ENCODE measurements around the gene PUSL1.

Gene PUSL1

DNA sequence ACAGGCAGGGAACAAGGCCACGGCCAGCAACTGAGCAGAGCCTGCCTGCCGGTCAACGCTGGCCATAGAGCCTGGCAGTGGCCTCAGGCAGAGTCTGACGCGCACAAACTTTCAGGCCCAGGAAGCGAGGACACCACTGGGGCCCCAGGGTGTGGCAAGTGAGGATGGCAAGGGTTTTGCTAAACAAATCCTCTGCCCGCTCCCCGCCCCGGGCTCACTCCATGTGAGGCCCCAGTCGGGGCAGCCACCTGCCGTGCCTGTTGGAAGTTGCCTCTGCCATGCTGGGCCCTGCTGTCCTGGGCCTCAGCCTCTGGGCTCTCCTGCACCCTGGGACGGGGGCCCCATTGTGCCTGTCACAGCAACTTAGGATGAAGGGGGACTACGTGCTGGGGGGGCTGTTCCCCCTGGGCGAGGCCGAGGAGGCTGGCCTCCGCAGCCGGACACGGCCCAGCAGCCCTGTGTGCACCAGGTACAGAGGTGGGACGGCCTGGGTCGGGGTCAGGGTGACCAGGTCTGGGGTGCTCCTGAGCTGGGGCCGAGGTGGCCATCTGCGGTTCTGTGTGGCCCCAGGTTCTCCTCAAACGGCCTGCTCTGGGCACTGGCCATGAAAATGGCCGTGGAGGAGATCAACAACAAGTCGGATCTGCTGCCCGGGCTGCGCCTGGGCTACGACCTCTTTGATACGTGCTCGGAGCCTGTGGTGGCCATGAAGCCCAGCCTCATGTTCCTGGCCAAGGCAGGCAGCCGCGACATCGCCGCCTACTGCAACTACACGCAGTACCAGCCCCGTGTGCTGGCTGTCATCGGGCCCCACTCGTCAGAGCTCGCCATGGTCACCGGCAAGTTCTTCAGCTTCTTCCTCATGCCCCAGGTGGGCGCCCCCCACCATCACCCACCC, 22.9 kb downstream of the PUSL1 start, which contains the start of gene TAS1R3:
Gene TAS1R3 (plus strand): TSS at position 213 of the 898 bp plus-strand sequence. CDS start 66 bp downstream, at position 279.
- H3K27me3 ChIP-seq (replicated peaks; ENCODE audit: control insufficient read depth, insufficient read depth, low read length, poor library complexity, severe bottlenecking): no peaks in the 10 kb centered on the region
- peaks cover 17% of the 10 kb centered on the region for H3K36me3 ChIP-seq (ENCODE audit: control insufficient read depth, insufficient read depth, low read length)
- H3K9me3 ChIP-seq (ENCODE audit: control insufficient read depth, low read length): no peaks in the 10 kb centered on the region
- no peak for DNase-seq
- no peak within 1 kb of the TSS for H3K27ac ChIP-seq (ENCODE audit: insufficient read depth, low read length, poor library complexity, severe bottlenecking)
- H3K4me1 ChIP-seq (ENCODE audit: control insufficient read depth, insufficient read depth, low read length, poor library complexity, severe bottlenecking): peaks cover 5% of the 10 kb centered on the region
- H3K4me3 ChIP-seq (ENCODE audit: insufficient read depth, low read depth, low read length, poor library complexity, severe bottlenecking): no peak within 1 kb of the TSS

GRCh38 chr1:1332031-1332755, 23.8 kb downstream of the PUSL1 start:
- H3K27ac ChIP-seq (ENCODE audit: insufficient read depth, low read length, poor library complexity, severe bottlenecking): no peak overlapping the region
- H3K4me3 ChIP-seq (ENCODE audit: insufficient read depth, low read depth, low read length, poor library complexity, severe bottlenecking): no peak overlapping the region
- no peak for DNase-seq

GRCh38 chr1:1332774-1333480, 24.5 kb downstream of the PUSL1 start:
- Histone ChIP-seq H3K9me3 (ENCODE audit: control insufficient read depth, low read length) (no peaks in the 10 kb centered on the region), H3K4me3 (ENCODE audit: insufficient read depth, low read depth, low read length, poor library complexity, severe bottlenecking) (no peak overlapping the region), H3K4me1 (ENCODE audit: control insufficient read depth, insufficient read depth, low read length, poor library complexity, severe bottlenecking) (peaks cover 3% of the 10 kb centered on the region)

More at GRCh38 chr1:1332031-1332755, 23.8 kb downstream of the PUSL1 start:
- H3K9me3 ChIP-seq (ENCODE audit: control insufficient read depth, low read length): no peaks in the 10 kb centered on the region
- peaks cover 3% of the 10 kb centered on the region for H3K4me1 ChIP-seq (ENCODE audit: control insufficient read depth, insufficient read depth, low read length, poor library complexity, severe bottlenecking)
- peaks cover 15% of the 10 kb centered on the region for H3K36me3 ChIP-seq (ENCODE audit: control insufficient read depth, insufficient read depth, low read length)
- no peaks in the 10 kb centered on the region for H3K27me3 ChIP-seq (replicated peaks; ENCODE audit: control insufficient read depth, insufficient read depth, low read length, poor library complexity, severe bottlenecking)

DNA sequence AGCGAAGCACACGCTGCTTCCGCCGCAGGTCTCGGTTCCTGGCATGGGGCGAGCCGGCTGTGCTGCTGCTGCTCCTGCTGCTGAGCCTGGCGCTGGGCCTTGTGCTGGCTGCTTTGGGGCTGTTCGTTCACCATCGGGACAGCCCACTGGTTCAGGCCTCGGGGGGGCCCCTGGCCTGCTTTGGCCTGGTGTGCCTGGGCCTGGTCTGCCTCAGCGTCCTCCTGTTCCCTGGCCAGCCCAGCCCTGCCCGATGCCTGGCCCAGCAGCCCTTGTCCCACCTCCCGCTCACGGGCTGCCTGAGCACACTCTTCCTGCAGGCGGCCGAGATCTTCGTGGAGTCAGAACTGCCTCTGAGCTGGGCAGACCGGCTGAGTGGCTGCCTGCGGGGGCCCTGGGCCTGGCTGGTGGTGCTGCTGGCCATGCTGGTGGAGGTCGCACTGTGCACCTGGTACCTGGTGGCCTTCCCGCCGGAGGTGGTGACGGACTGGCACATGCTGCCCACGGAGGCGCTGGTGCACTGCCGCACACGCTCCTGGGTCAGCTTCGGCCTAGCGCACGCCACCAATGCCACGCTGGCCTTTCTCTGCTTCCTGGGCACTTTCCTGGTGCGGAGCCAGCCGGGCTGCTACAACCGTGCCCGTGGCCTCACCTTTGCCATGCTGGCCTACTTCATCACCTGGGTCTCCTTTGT, 25.3 kb downstream of the PUSL1 start:
- Histone ChIP-seq H3K4me1 (ENCODE audit: control insufficient read depth, insufficient read depth, low read length, poor library complexity, severe bottlenecking) (peaks cover 3% of the 10 kb centered on the region), H3K27me3 (replicated peaks; ENCODE audit: control insufficient read depth, insufficient read depth, low read length, poor library complexity, severe bottlenecking) (no peaks in the 10 kb centered on the region), H3K9me3 (ENCODE audit: control insufficient read depth, low read length) (no peaks in the 10 kb centered on the region), H3K36me3 (ENCODE audit: control insufficient read depth, insufficient read depth, low read length) (peaks cover 3% of the 10 kb centered on the region), H3K27ac (ENCODE audit: insufficient read depth, low read length, poor library complexity, severe bottlenecking) (no peak overlapping the region), H3K4me3 (ENCODE audit: insufficient read depth, low read depth, low read length, poor library complexity, severe bottlenecking) (no peak overlapping the region)
- DNase-seq: no peak

More at GRCh38 chr1:1332774-1333480, 24.5 kb downstream of the PUSL1 start:
- Histone ChIP-seq H3K27me3 (replicated peaks; ENCODE audit: control insufficient read depth, insufficient read depth, low read length, poor library complexity, severe bottlenecking) (no peaks in the 10 kb centered on the region), H3K36me3 (ENCODE audit: control insufficient read depth, insufficient read depth, low read length) (peaks cover 10% of the 10 kb centered on the region), H3K27ac (ENCODE audit: insufficient read depth, low read length, poor library complexity, severe bottlenecking) (no peak overlapping the region)
- DNase-seq: no peak

GRCh38 chr1:1334835-1335234, 26.4 kb downstream of the PUSL1 start:
- H3K9me3 ChIP-seq (ENCODE audit: control insufficient read depth, low read length): no peaks in the 10 kb centered on the region
- peaks cover 7% of the 10 kb centered on the region for H3K36me3 ChIP-seq (ENCODE audit: control insufficient read depth, insufficient read depth, low read length)
- H3K4me1 ChIP-seq (ENCODE audit: control insufficient read depth, insufficient read depth, low read length, poor library complexity, severe bottlenecking): peaks cover 3% of the 10 kb centered on the region
- no peak for DNase-seq
- no peak overlapping the region for H3K27ac ChIP-seq (ENCODE audit: insufficient read depth, low read length, poor library complexity, severe bottlenecking)
- no peak overlapping the region for H3K4me3 ChIP-seq (ENCODE audit: insufficient read depth, low read depth, low read length, poor library complexity, severe bottlenecking)
- H3K27me3 ChIP-seq (replicated peaks; ENCODE audit: control insufficient read depth, insufficient read depth, low read length, poor library complexity, severe bottlenecking): no peaks in the 10 kb centered on the region

- Histone ChIP-seq H3K27me3 (replicated peaks; ENCODE audit: control insufficient read depth, insufficient read depth, low read length, poor library complexity, severe bottlenecking) (no peaks in the 10 kb centered on the region), H3K4me1 (ENCODE audit: control insufficient read depth, insufficient read depth, low read length, poor library complexity, severe bottlenecking) (peaks cover 3% of the 10 kb centered on the region), H3K9me3 (ENCODE audit: control insufficient read depth, low read length) (no peaks in the 10 kb centered on the region), H3K36me3 (ENCODE audit: control insufficient read depth, insufficient read depth, low read length) (peaks cover 11% of the 10 kb centered on the region), H3K4me3 (ENCODE audit: insufficient read depth, low read depth, low read length, poor library complexity, severe bottlenecking) (no peak overlapping the region), H3K27ac (ENCODE audit: insufficient read depth, low read length, poor library complexity, severe bottlenecking) (no peak overlapping the region)
- no peak for DNase-seq
These were observed 26.9 kb downstream of the PUSL1 start for GRCh38 chr1:1335283-1335682.

DNA sequence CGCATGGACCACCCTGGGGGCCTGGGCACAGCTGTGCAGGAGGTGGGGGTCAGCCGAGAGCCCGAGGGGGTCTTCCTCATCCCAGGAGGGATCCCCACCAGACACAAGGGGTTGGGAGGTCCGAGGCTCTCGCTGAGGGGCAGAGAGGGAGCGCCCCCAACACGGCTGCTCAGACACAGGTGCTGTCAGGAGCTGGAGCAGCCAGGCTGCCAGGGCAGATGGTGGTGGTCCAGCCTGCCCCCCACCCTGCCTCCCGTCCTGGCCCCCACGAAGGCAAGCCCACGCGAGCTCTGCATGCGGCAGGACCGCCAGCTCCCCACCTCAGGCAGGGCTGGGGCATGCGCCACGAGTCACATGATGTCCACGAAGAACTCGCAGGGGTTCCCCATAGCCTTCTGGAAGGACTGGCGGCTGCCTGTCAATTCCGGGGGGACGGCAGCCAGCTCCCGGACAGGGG, 27.4 kb downstream of the PUSL1 start:
- H3K27me3 ChIP-seq (replicated peaks; ENCODE audit: control insufficient read depth, insufficient read depth, low read length, poor library complexity, severe bottlenecking): no peaks in the 10 kb centered on the region
- no peak overlapping the region for H3K4me3 ChIP-seq (ENCODE audit: insufficient read depth, low read depth, low read length, poor library complexity, severe bottlenecking)
- H3K27ac ChIP-seq (ENCODE audit: insufficient read depth, low read length, poor library complexity, severe bottlenecking): no peak overlapping the region
- H3K9me3 ChIP-seq (ENCODE audit: control insufficient read depth, low read length): no peaks in the 10 kb centered on the region
- peaks cover 11% of the 10 kb centered on the region for H3K36me3 ChIP-seq (ENCODE audit: control insufficient read depth, insufficient read depth, low read length)
- no peak for DNase-seq
- H3K4me1 ChIP-seq (ENCODE audit: control insufficient read depth, insufficient read depth, low read length, poor library complexity, severe bottlenecking): peaks cover 3% of the 10 kb centered on the region

DNA sequence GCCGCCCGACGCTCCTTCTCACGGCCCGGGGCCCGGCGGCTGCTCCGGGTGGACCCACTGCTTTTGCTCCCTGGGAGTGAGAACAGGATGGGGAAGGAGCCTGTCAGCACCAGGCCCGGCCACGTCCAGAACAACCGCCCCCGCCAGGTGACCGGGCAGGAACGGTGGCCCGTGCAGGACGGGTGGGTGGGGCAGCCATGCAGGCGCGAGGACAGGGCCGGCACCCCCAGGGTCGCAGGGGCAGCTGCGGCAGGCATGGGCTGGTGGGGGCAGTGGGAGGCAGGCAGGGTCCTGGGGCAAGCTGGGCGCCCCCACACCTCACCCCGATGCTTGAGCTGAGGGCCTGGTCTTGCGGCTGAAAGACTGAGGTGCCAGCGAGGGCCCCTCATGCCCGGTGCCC, 28.0 kb downstream of the PUSL1 start:
- Histone ChIP-seq H3K9me3 (ENCODE audit: control insufficient read depth, low read length) (no peaks in the 10 kb centered on the region), H3K4me3 (ENCODE audit: insufficient read depth, low read depth, low read length, poor library complexity, severe bottlenecking) (no peak overlapping the region), H3K27me3 (replicated peaks; ENCODE audit: control insufficient read depth, insufficient read depth, low read length, poor library complexity, severe bottlenecking) (no peaks in the 10 kb centered on the region), H3K4me1 (ENCODE audit: control insufficient read depth, insufficient read depth, low read length, poor library complexity, severe bottlenecking) (no peaks in the 10 kb centered on the region), H3K36me3 (ENCODE audit: control insufficient read depth, insufficient read depth, low read length) (peaks cover 11% of the 10 kb centered on the region), H3K27ac (ENCODE audit: insufficient read depth, low read length, poor library complexity, severe bottlenecking) (no peak overlapping the region)
- DNase-seq: no peak

- Histone ChIP-seq H3K27me3 (replicated peaks; ENCODE audit: control insufficient read depth, insufficient read depth, low read length, poor library complexity, severe bottlenecking) (no peaks in the 10 kb centered on the region), H3K36me3 (ENCODE audit: control insufficient read depth, insufficient read depth, low read length) (peaks cover 11% of the 10 kb centered on the region), H3K27ac (ENCODE audit: insufficient read depth, low read length, poor library complexity, severe bottlenecking) (no peak overlapping the region), H3K9me3 (ENCODE audit: control insufficient read depth, low read length) (no peaks in the 10 kb centered on the region), H3K4me3 (ENCODE audit: insufficient read depth, low read depth, low read length, poor library complexity, severe bottlenecking) (no peak overlapping the region), H3K4me1 (ENCODE audit: control insufficient read depth, insufficient read depth, low read length, poor library complexity, severe bottlenecking) (no peaks in the 10 kb centered on the region)
- DNase-seq: no peak
These were observed 28.8 kb downstream of the PUSL1 start for GRCh38 chr1:1336931-1337792.

All from effector memory CD4-positive, alpha-beta T cell (primary cell).